Dermis lymphatic vessel endothelial cell (primary cell): ENCODE measurements around the gene SH3BGRL. TPM values are rescaled to one million over a fixed set of nuclear protein-coding genes. Genes with fewer than 3 reads are reported as not detected.

Source experiments
- total RNA-seq: library from RNA; depleted of rRNA; stranded (reverse); fragments of >200 nt; gene quantifications from 2 replicates; pipeline ENCODE4 v1.2.1, GENCODE V29; 2014

Gene SH3BGRL
- 40.6 and 54.4 TPM in 2 replicates for total RNA-seq

GRCh38 chrX:81201671-81202455 is at the start of gene SH3BGRL, which contains the start of gene HMGN5:
TSS of gene SH3BGRL (plus strand) at chrX:81202102. CDS start at chrX:81202201, 99 bp downstream.
TSS of gene HMGN5 (minus strand) at chrX:81201913. CDS start at chrX:81121549, 80,364 bp downstream.

Other genes with a start within 250 kb of the SH3BGRL start
- gene HMGN5, start 189 bp upstream of the SH3BGRL start, total RNA-seq: 0.60 and 0.65 TPM in 2 replicates